HEK293 (cell line): ENCODE measurements around the gene SYCN.

Source experiments
- CTCF ChIA-PET: fragments of 350-600 bp; formaldehyde crosslinking; extraction: SDS; loops from one replicate; lab custom pipeline; 2021; ENCODE audit warnings: antibody characterized with exemption; lab: Yijun Ruan, JAX
- POLR2A ChIA-PET: fragments of 300-600 bp; formaldehyde crosslinking; extraction: SDS; loops from one replicate; lab custom pipeline; 2020; ENCODE audit warnings: antibody characterized with exemption, inconsistent platforms; lab: Yijun Ruan, JAX
- H3K27ac ChIP-seq: fragments of 200-500 bp; sonication (Bioruptor generic); 2 replicates; pipeline ENCODE4 v1.5.1; 2014; ENCODE audit warnings: low read depth, low read length, control low read depth, inconsistent platforms; ENCODE audit errors: extremely low read depth
- H3K36me3 ChIP-seq, 2 experiments: fragments of 200-500 bp in 1 of 2; sonication (Bioruptor generic) in 1 of 2; 1 replicate in 1 of 2; 2 replicates in 1 of 2; pipeline ENCODE4 v1.5.1; 2014 to 2017; ENCODE audit warnings: inconsistent platforms in 2 of 2, low read length in 2 of 2; ENCODE audit not compliant: control insufficient read depth in 2 of 2, insufficient read depth in 1 of 2
- H3K4me1 ChIP-seq: fragments of 200-500 bp; sonication (Bioruptor generic); 2 replicates; pipeline ENCODE4 v1.5.1; 2014; ENCODE audit warnings: mild to moderate bottlenecking, low read length, inconsistent platforms; ENCODE audit not compliant: control insufficient read depth, insufficient read depth
- H3K4me3 ChIP-seq: 2 replicates; pipeline ENCODE4 v1.5.1; 2011; ENCODE audit warnings: low read depth, mild to moderate bottlenecking, control low read depth, low read length, moderate library complexity
- H3K9me3 ChIP-seq: fragments of 200-500 bp; sonication (Bioruptor generic); 2 replicates; pipeline ENCODE4 v1.5.1; 2014; ENCODE audit warnings: low read depth, low read length, inconsistent platforms; ENCODE audit not compliant: control insufficient read depth, insufficient read depth
- GLIS1 ChIP-seq: fragments of 450-650 bp; formaldehyde crosslinking; IDR thresholded peaks from 2 replicates; pipeline ENCODE4 v1.5.1; 2016; ENCODE audit warnings: missing biosample characterization, missing genetic modification characterization
- HOXC10 ChIP-seq: sonication (generic); formaldehyde crosslinking; IDR thresholded peaks from 2 replicates; pipeline ENCODE4 v1.8.1; 2023; ENCODE audit warnings: mild to moderate bottlenecking, missing genetic modification reagents
- KLF1 ChIP-seq: fragments of 450-650 bp; formaldehyde crosslinking; IDR thresholded peaks from 2 replicates; pipeline ENCODE4 v1.5.1; 2016; ENCODE audit warnings: missing biosample characterization, missing genetic modification characterization
- REST ChIP-seq: fragments of 450-650 bp; formaldehyde crosslinking; IDR thresholded peaks from 2 replicates; pipeline ENCODE4 v1.5.1; 2016; ENCODE audit warnings: missing biosample characterization, missing genetic modification characterization
- ZNF23 ChIP-seq: fragments of 450-650 bp; formaldehyde crosslinking; IDR thresholded peaks from 2 replicates; pipeline ENCODE4 v1.5.1; 2016; ENCODE audit warnings: missing biosample characterization, missing genetic modification characterization, borderline replicate concordance
- ZNF311 ChIP-seq: fragments of 450-650 bp; formaldehyde crosslinking; IDR thresholded peaks from 2 replicates; pipeline ENCODE4 v1.5.1; 2017; ENCODE audit warnings: missing biosample characterization, missing genetic modification characterization, borderline replicate concordance
- TF ChIP-seq, protein P1 (sequence below): fragments of 450-650 bp; formaldehyde crosslinking; IDR thresholded peaks from 2 replicates; pipeline ENCODE4 v1.5.1; 2016; ENCODE audit warnings: missing biosample characterization, missing genetic modification characterization
- TF ChIP-seq, protein P2 (sequence below): fragments of 450-650 bp; formaldehyde crosslinking; optimal IDR thresholded peaks from 2 replicates; pipeline ENCODE3; 2016; ENCODE audit warnings: missing biosample characterization, mild to moderate bottlenecking, missing genetic modification characterization
- TF ChIP-seq, protein P3 (sequence below): fragments of 450-650 bp; formaldehyde crosslinking; IDR thresholded peaks from 2 replicates; pipeline ENCODE4 v1.5.1; 2016; ENCODE audit warnings: missing biosample characterization, missing genetic modification characterization

Gene SYCN

DNA sequence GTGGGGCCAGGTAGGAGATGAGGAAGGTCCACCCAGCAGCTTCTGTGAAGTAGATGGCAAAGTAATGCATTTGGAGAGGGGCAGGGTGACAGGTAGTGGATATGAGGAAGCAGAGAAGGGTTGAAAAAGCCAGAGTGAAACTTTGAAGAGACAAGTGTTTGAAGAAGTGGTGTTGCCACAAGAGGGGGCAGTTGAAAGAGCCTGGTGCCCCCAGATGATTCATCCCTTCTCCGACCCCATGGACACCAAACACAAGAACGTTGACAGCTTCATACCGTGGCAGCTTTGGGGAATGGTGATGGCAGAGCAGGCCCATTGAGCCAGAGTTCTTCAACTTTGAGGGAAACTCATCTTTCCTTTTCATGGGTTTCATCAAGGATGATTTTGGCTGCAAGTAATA, 20.8 kb upstream of the SYCN start:
- POLR2A ChIA-PET: interaction anchor here (1.1 kb wide), 1 partner anchor 81 kb away, joined by 3 read pairs; no protein-coding TSS in a partner anchor
- no peaks in the 10 kb centered on the region for H3K4me1 ChIP-seq
- CTCF ChIA-PET: interaction anchor here (0.6 to 1.7 kb wide), 9 partner anchors 9 to 981 kb away, joined by 3 to 6 read pairs (median 4); partner anchors contain the start of gene SAMD4B

GRCh38 chr19:39223703-39224279, 19.7 kb upstream of the SYCN start:
- H3K36me3 ChIP-seq: no peaks in the 10 kb centered on the region; a peak in 1 of 3 replicates
- no peak overlapping the region for H3K4me3 ChIP-seq
- no peaks in the 10 kb centered on the region for H3K4me1 ChIP-seq
- CTCF ChIA-PET: interaction anchor here (0.6 to 1.7 kb wide), 3 partner anchors 11 to 101 kb away, joined by 3 to 6 read pairs (median 5); no protein-coding TSS in a partner anchor
- TF ChIP-seq, protein P1, sequence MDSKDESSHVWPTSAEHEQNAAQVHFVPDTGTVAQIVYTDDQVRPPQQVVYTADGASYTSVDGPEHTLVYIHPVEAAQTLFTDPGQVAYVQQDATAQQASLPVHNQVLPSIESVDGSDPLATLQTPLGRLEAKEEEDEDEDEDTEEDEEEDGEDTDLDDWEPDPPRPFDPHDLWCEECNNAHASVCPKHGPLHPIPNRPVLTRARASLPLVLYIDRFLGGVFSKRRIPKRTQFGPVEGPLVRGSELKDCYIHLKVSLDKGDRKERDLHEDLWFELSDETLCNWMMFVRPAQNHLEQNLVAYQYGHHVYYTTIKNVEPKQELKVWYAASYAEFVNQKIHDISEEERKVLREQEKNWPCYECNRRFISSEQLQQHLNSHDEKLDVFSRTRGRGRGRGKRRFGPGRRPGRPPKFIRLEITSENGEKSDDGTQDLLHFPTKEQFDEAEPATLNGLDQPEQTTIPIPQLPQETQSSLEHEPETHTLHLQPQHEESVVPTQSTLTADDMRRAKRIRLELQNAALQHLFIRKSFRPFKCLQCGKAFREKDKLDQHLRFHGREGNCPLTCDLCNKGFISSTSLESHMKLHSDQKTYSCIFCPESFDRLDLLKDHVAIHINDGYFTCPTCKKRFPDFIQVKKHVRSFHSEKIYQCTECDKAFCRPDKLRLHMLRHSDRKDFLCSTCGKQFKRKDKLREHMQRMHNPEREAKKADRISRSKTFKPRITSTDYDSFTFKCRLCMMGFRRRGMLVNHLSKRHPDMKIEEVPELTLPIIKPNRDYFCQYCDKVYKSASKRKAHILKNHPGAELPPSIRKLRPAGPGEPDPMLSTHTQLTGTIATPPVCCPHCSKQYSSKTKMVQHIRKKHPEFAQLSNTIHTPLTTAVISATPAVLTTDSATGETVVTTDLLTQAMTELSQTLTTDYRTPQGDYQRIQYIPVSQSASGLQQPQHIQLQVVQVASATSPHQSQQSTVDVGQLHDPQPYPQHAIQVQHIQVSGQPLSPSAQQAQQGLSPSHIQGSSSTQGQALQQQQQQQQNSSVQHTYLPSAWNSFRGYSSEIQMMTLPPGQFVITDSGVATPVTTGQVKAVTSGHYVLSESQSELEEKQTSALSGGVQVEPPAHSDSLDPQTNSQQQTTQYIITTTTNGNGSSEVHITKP (tag by site-specific recombination): no peak
- no peak for TF ChIP-seq HOXC10 (CRISPR knock-in tag)
- TF ChIP-seq GLIS1 (tag by site-specific recombination): peak; percentile 46
- 0 out of 2 replicates have a peak, but pooled peaks have one; percentile 40 for TF ChIP-seq ZNF311 (tag by site-specific recombination)
- 0 out of 2 replicates have a peak, but pooled peaks have one; percentile 13 for TF ChIP-seq KLF1 (tag by site-specific recombination)
- TF ChIP-seq, protein P2, sequence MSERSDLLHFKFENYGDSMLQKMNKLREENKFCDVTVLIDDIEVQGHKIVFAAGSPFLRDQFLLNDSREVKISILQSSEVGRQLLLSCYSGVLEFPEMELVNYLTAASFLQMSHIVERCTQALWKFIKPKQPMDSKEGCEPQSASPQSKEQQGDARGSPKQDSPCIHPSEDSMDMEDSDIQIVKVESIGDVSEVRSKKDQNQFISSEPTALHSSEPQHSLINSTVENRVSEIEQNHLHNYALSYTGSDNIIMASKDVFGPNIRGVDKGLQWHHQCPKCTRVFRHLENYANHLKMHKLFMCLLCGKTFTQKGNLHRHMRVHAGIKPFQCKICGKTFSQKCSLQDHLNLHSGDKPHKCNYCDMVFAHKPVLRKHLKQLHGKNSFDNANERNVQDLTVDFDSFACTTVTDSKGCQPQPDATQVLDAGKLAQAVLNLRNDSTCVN (tag by site-specific recombination): peak; percentile 8
- TF ChIP-seq REST (tag by site-specific recombination): peak; percentile 100
- POLR2A ChIA-PET: interaction anchor here (0.7 kb wide), 1 partner anchor 66 kb away, joined by 3 read pairs; no protein-coding TSS in a partner anchor
- no peaks in the 10 kb centered on the region for H3K9me3 ChIP-seq
- H3K27ac ChIP-seq: no peak overlapping the region

More for the DNA sequence above, 20.8 kb upstream of the SYCN start:
- H3K4me3 ChIP-seq: no peak overlapping the region
- no peaks in the 10 kb centered on the region for H3K9me3 ChIP-seq
- no peak overlapping the region for H3K27ac ChIP-seq
- no peaks in the 10 kb centered on the region; a peak in 1 of 3 replicates for H3K36me3 ChIP-seq
- TF ChIP-seq ZNF23 (tag by site-specific recombination): no peak
- TF ChIP-seq, protein P3, sequence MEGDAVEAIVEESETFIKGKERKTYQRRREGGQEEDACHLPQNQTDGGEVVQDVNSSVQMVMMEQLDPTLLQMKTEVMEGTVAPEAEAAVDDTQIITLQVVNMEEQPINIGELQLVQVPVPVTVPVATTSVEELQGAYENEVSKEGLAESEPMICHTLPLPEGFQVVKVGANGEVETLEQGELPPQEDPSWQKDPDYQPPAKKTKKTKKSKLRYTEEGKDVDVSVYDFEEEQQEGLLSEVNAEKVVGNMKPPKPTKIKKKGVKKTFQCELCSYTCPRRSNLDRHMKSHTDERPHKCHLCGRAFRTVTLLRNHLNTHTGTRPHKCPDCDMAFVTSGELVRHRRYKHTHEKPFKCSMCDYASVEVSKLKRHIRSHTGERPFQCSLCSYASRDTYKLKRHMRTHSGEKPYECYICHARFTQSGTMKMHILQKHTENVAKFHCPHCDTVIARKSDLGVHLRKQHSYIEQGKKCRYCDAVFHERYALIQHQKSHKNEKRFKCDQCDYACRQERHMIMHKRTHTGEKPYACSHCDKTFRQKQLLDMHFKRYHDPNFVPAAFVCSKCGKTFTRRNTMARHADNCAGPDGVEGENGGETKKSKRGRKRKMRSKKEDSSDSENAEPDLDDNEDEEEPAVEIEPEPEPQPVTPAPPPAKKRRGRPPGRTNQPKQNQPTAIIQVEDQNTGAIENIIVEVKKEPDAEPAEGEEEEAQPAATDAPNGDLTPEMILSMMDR (tag by site-specific recombination): peak; percentile 57
